ENCODE results near the gene UTF1. TPM values are rescaled to one million over a fixed set of nuclear protein-coding genes. Genes with fewer than 3 reads are reported as not detected.
"Not testable (repeated sequence)": the region's sequence is repeated elsewhere in the genome, so short reads cannot be mapped to it uniquely, and the experiment has no call there.

UTF1 gene
- total RNA-seq, 1 donor from 2014 or later: 0.16 TPM

DNA sequence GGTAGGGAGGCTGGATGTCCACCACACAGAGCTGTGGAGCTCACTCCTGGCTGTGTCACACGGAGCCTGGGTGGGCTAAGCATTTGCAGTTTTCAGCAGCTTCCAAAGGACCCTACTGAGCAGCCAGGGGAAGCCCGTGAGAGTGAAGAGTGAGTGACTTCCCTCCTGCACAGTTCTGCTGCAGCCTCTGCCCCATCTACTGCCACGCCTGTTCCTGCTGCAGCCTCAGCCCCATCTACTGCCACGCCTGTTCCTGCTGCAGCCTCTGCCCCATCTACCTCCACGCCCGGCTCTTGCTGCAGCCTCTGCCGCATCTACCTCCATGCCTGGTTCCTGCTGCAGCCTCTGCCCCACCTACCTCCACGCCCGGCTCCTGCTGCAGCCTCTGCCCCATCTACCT is 34.4 kb downstream of the UTF1 start:
- H3K36me3 Mint-ChIP-seq (ENCODE audit: low read depth): peaks cover 30% of the 10 kb centered on the region
- H3K27me3 Mint-ChIP-seq (ENCODE audit: low read depth): no peaks in the 10 kb centered on the region
- H3K27ac Mint-ChIP-seq: no peak overlapping the region
- intact Hi-C loops (cut with micrococcal nuclease): no loop called here
- no peak for DNase-seq (ENCODE audit: low spot score)
- H3K4me1 Mint-ChIP-seq (ENCODE audit: low read depth): peaks cover 39% of the 10 kb centered on the region
- H3K9me3 Mint-ChIP-seq: no peaks in the 10 kb centered on the region
- H3K4me3 Mint-ChIP-seq (ENCODE audit: low read depth): peak overlapping the region; percentile 38

DNA sequence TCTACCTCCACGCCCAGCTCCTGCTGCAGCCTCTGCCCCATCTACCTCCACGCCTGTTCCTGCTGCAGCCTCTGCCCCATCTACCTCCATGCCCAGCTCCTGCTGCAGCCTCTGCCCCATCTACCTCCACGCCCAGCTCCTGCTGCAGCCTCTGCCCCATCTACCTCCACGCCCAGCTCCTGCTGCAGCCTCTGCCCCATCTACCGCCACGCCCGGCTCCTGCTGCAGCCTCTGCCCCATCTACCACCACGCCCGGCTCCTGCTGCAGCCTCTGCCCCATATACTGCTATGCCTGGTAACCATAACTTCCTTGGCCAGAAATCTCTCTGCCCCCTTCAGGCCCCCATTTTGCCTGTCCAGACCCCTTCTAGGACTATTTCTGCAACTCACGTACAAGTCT is 35.0 kb downstream of the UTF1 start:
- intact Hi-C loops (cut with micrococcal nuclease); H3K27me3 Mint-ChIP-seq (ENCODE audit: low read depth); DNase-seq (ENCODE audit: low spot score); H3K4me3 Mint-ChIP-seq (ENCODE audit: low read depth); H3K9me3 Mint-ChIP-seq; H3K27ac Mint-ChIP-seq: not testable (repeated sequence)
- Mint-ChIP-seq H3K36me3 (ENCODE audit: low read depth) (peaks cover 30% of the 10 kb centered on the region), H3K4me1 (ENCODE audit: low read depth) (peaks cover 33% of the 10 kb centered on the region)

DNA sequence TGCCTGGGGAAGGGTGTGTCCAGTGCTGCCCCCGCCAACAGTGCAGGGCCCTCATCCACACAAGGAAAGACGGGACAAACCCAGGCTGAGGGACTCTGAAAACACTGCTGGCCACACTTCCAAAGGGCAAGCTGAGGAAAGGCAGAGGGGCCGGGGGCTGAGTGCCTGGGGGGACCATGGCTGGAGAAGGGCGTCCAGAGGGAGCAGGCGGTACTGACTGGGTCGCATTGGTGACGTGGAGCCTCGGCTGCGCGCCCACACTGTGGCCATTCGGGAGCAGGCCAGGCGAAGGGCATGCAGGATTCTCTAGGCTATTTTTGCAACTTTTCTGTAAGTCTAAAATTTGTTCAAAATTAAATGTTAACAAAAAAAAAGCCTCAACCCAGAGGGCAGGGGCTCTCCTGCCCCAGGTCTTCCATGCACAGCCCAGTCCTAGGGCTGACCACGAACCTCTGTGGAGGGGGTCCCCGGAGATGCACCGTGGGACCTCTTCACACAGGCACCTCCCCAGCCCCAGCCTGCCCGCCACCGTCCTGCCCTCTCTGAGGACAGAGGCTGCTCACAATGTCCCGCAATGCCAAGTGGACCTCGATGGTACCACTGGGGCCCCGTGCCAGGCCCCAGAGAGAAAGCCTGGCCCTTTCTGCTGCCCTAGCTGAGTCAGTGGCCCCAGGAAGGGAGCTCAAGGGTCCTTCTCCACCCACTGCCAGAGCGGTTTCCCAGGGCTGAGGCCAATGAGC is 36.2 kb downstream of the UTF1 start:
- DNase-seq (ENCODE audit: low spot score): no peak
- Mint-ChIP-seq H3K4me1 (ENCODE audit: low read depth) (peaks cover 24% of the 10 kb centered on the region), H3K4me3 (ENCODE audit: low read depth) (no peak overlapping the region), H3K27ac (no peak overlapping the region), H3K9me3 (no peaks in the 10 kb centered on the region), H3K36me3 (ENCODE audit: low read depth) (peaks cover 36% of the 10 kb centered on the region), H3K27me3 (ENCODE audit: low read depth) (no peaks in the 10 kb centered on the region)
- intact Hi-C loops (cut with micrococcal nuclease): no loop called here

DNA sequence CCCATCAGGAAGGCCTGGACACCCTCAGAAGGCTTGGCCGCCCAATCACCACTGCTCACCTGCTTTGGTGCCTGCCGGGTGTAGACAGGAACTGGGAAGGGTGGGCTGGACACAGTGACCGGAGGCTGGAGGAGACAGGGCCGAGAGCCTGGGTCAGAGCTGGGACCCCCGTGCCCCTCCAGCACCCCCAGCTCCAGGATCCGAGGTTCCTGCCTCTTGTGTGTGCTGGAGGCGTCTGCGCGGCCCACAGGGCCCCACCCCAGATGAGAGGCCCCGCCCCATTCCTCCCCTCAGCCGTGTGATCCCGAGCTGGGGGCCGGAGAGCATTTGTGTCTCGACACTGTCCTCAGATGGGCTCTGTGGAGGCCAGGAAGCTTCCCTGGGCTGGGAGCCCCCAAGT is 37.3 kb downstream of the UTF1 start:
- Mint-ChIP-seq H3K4me1 (ENCODE audit: low read depth) (peaks cover 22% of the 10 kb centered on the region), H3K27ac (no peak overlapping the region), H3K4me3 (ENCODE audit: low read depth) (no peak overlapping the region), H3K36me3 (ENCODE audit: low read depth) (peaks cover 42% of the 10 kb centered on the region), H3K9me3 (no peaks in the 10 kb centered on the region), H3K27me3 (ENCODE audit: low read depth) (no peaks in the 10 kb centered on the region)
- no peak for DNase-seq (ENCODE audit: low spot score)
- intact Hi-C loops (cut with micrococcal nuclease): no loop called here

DNA sequence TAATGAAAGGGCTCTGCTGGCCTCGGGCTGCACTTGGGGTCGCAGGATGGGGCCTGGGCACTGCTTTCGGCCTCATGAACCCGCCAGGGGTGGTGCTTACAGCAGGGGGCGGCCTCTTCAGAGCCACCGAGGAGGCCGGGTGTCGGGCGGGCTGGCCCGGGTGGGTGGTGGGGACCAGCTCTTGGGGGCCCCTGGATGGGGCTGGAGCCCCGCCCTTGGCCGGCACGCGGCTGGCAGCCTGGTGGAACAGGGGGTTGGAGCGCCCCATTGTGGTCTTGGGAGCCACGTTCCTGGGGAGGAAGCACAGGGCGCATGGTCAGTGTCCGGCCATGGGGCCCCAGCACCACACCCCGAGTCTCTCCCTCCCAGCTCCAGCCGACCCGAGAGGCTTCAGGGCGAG is 37.8 kb downstream of the UTF1 start:
- intact Hi-C loops (cut with micrococcal nuclease): no loop called here
- peaks cover 40% of the 10 kb centered on the region for H3K36me3 Mint-ChIP-seq (ENCODE audit: low read depth)
- H3K27ac Mint-ChIP-seq: no peak overlapping the region
- no peaks in the 10 kb centered on the region for H3K9me3 Mint-ChIP-seq
- DNase-seq (ENCODE audit: low spot score): no peak
- H3K4me1 Mint-ChIP-seq (ENCODE audit: low read depth): peaks cover 20% of the 10 kb centered on the region
- no peaks in the 10 kb centered on the region for H3K27me3 Mint-ChIP-seq (ENCODE audit: low read depth)
- no peak overlapping the region for H3K4me3 Mint-ChIP-seq (ENCODE audit: low read depth)

DNA sequence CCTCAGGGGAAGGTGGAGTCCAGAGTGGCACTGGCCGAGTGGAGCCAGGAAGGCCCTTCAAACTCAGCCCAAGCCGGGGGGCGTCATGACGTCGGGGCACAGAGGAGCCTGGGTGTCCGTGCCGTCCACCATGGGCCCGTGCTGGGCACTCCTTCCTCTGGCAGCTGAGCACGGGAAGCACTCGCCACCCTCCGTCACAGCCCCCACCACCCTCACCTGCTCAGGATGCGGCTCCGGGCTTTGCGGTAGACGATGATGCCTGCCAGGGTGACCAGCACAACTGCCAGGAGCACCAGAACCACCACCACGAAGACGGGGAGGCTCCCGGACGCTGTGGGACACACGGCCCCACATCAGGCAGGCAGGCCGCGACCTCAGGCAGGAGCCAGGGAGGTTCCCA is 38.5 kb downstream of the UTF1 start:
- Mint-ChIP-seq H3K9me3 (no peaks in the 10 kb centered on the region), H3K4me1 (ENCODE audit: low read depth) (peaks cover 17% of the 10 kb centered on the region), H3K27me3 (ENCODE audit: low read depth) (no peaks in the 10 kb centered on the region), H3K36me3 (ENCODE audit: low read depth) (peaks cover 36% of the 10 kb centered on the region), H3K27ac (no peak overlapping the region), H3K4me3 (ENCODE audit: low read depth) (no peak overlapping the region)
- intact Hi-C loops (cut with micrococcal nuclease): no loop called here
- no peak for DNase-seq (ENCODE audit: low spot score)

DNA sequence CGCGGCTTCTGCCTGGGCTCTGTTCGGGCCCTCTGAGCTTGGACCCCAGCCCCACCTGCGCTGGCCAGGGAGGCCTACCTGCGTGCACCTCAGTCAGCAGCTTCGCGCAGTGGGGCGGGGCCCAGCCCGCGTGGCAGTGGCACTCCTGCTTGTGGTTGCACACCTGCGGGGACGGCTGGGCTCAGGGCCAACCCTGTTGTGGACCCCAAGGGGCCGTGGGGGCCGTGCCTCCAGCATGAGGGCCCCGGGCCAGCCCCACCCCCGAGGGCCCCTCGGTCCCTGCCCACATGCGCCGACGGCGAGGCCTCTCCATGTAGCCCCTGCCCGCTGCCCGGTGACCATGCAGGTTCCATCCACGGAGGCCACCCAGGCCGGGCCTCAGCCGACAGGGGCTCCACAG is 39.4 kb downstream of the UTF1 start:
- intact Hi-C loops (cut with micrococcal nuclease): no loop called here
- Mint-ChIP-seq H3K27ac (no peak overlapping the region), H3K9me3 (no peaks in the 10 kb centered on the region), H3K4me3 (ENCODE audit: low read depth) (no peak overlapping the region), H3K36me3 (ENCODE audit: low read depth) (peaks cover 31% of the 10 kb centered on the region), H3K27me3 (ENCODE audit: low read depth) (no peaks in the 10 kb centered on the region), H3K4me1 (ENCODE audit: low read depth) (peaks cover 13% of the 10 kb centered on the region)
- DNase-seq (ENCODE audit: low spot score): no peak

DNA sequence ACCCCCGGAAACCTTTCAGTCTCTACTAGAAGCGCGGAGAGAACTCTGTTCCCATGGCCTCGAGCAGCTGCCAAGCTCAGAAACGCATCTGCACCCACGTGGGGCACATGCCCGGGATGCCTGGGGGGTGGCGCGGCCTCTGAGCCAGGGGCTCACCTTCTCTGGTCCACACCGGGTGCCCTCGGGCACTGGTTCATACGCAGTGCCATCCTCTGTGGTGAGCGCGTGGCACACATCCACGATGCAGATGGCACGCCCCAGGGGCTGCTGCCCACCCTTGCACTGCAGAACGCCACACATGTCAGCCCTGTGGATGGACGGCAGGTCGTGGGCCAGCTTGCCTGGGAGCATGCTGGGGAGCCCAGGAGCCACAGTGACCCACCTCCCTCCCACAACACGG is 40.2 kb downstream of the UTF1 start:
- Mint-ChIP-seq H3K27ac (no peak overlapping the region), H3K4me1 (ENCODE audit: low read depth) (peaks cover 11% of the 10 kb centered on the region), H3K36me3 (ENCODE audit: low read depth) (peaks cover 34% of the 10 kb centered on the region), H3K4me3 (ENCODE audit: low read depth) (no peak overlapping the region), H3K9me3 (no peaks in the 10 kb centered on the region), H3K27me3 (ENCODE audit: low read depth) (no peaks in the 10 kb centered on the region)
- intact Hi-C loops (cut with micrococcal nuclease): no loop called here
- no peak for DNase-seq (ENCODE audit: low spot score)

DNA sequence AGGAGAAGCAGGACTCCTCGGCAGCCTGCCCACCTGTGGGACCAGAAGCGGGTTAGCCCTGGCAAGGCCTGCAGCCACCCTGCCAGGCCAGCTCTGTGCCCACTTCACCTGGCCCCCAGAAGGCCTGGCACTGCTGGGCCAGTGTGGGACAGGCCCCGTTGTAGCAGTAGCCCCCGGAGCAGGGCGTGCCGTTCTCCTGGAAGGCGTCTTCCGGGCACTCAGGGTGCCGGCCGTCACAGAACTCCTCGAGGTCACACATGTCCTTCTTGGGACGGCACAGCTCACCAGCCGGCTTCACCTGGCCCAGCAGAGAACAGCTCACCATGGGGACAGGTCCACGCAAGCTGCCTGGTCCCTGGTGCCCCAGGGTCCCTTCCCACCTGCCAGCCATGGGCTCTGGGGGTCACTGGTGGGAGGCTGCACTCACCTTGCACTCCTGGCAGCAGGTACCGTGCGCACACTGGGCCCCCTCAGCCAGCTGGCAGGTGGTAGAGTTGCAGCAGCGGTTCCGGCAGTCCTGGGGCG is 40.8 kb downstream of the UTF1 start:
- H3K4me1 Mint-ChIP-seq (ENCODE audit: low read depth): peaks cover 5% of the 10 kb centered on the region
- H3K27ac Mint-ChIP-seq: no peak overlapping the region
- DNase-seq (ENCODE audit: low spot score): no peak
- intact Hi-C loops (cut with micrococcal nuclease): no loop called here
- no peaks in the 10 kb centered on the region for H3K27me3 Mint-ChIP-seq (ENCODE audit: low read depth)
- H3K9me3 Mint-ChIP-seq: no peaks in the 10 kb centered on the region
- H3K4me3 Mint-ChIP-seq (ENCODE audit: low read depth): no peak overlapping the region
- peaks cover 32% of the 10 kb centered on the region for H3K36me3 Mint-ChIP-seq (ENCODE audit: low read depth)

DNA sequence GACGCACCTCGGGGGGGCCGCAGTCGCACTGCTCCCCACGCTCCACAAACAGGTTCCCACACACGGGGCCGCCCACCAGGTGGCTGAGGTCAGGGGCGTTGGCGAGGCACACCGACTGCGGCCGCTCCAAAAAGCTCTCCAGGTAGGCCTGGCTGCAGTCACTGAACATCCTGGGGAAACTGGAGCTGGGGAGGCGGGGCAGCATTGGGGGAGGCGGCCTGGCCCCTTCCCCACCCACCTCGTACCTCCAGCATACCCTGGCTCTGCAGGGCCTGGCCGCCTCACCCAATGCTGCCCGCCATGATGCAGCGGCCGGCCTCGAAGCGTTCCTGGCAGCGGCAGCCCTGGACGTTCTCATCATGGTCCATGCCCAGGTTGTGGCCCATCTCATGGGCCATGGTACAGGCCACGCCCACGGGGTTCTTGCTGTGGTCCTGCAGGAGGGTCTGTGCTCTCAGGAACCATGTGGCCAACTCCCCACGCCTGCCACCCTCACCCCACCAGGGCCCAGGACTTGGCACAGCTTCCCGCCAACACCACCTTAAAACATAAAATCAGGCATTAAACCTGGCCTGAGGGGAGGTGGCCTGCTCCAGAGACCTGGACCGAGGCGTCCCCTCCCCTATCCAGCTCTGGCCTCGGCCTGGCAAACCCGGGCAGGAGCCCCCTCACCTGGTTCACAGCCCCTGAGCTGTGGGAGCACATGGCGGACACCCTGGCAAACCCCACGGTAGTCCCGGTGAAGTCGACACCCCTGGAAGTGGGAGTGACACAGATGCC is 41.7 kb downstream of the UTF1 start:
- Mint-ChIP-seq H3K4me3 (ENCODE audit: low read depth) (no peak overlapping the region), H3K27me3 (ENCODE audit: low read depth) (no peaks in the 10 kb centered on the region), H3K36me3 (ENCODE audit: low read depth) (peaks cover 31% of the 10 kb centered on the region), H3K9me3 (no peaks in the 10 kb centered on the region), H3K4me1 (ENCODE audit: low read depth) (peaks cover 3% of the 10 kb centered on the region), H3K27ac (no peak overlapping the region)
- no peak for DNase-seq (ENCODE audit: low spot score)
- intact Hi-C loops (cut with micrococcal nuclease): no loop called here

DNA sequence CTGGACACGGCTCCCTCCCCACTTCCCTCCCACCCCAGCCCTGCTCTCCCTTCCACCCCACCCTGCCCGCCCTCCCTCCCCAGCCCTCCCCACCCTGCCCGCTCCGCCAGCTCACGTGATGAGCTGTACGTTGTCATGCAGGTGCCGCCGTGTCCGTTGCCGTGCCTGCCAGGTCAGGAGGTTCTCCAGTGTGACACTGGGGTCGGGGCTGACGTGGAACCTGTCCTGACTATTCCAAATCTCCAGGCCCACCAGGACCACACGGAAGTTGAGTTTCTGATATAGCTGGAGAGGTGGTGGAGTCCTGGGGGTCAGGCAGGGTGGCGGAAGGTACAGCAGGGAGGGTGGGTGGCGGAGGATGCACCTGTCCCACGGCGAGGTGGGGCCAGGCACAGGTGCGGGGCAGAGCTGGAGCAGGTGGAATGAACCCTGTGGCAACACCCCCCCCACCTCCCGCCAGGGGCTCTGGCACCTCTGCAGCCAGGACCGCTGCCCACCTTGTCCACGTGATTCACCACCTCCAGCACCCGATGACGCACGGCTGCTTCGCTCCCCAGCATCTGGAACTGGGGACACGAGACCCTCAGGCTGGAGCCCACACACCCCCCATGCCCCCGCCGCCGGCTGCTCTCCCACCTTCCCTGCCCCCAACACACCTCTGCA is 42.4 kb downstream of the UTF1 start:
- Mint-ChIP-seq H3K27ac (no peak overlapping the region), H3K9me3 (no peaks in the 10 kb centered on the region), H3K27me3 (ENCODE audit: low read depth) (no peaks in the 10 kb centered on the region), H3K4me1 (ENCODE audit: low read depth) (peaks cover 3% of the 10 kb centered on the region), H3K36me3 (ENCODE audit: low read depth) (peaks cover 31% of the 10 kb centered on the region), H3K4me3 (ENCODE audit: low read depth) (no peak overlapping the region)
- no peak for DNase-seq (ENCODE audit: low spot score)
- intact Hi-C loops (cut with micrococcal nuclease): no loop called here

DNA sequence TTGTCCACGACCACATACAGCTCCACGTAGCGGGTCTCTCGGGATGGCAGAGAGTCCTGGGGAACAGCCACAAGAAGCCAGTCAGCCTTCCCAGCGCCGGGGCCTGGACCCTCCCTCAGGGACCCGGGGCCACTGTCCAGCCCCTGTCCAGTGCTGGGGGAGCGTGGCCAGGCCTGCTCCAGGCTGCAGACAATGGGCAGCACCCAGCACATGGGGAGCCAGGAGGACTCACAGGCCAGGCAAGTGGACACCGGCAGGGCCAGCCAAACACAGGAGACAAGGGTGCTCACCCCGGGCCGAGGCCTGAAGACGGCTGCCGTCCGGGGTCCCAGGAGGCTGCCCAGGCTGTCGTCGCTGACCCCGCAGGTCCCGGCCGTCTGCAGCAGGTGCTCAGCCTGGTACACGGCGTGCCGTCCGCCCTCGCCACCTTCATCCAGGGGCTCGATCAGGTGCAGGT is 43.0 kb downstream of the UTF1 start:
- Mint-ChIP-seq H3K27me3 (ENCODE audit: low read depth) (no peaks in the 10 kb centered on the region), H3K36me3 (ENCODE audit: low read depth) (peaks cover 31% of the 10 kb centered on the region), H3K4me1 (ENCODE audit: low read depth) (peaks cover 6% of the 10 kb centered on the region), H3K4me3 (ENCODE audit: low read depth) (no peak overlapping the region), H3K9me3 (no peaks in the 10 kb centered on the region), H3K27ac (no peak overlapping the region)
- intact Hi-C loops (cut with micrococcal nuclease): no loop called here
- no peak for DNase-seq (ENCODE audit: low spot score)

All from activated T-helper 2 cell treated with anti-CD3 and anti-CD28 coated beads, Interferon-gamma antibody, Interleukin-2, Interleukin-4, amounts not matched to agents 10 μg/mL and 5 μg/mL and 100 μg/mL, durations not matched to agents 14 hours and 24 hours and 36 hours (primary cell).